ENCODE measurements around the gene AGAP1. TPM values are rescaled to one million over a fixed set of nuclear protein-coding genes. Genes with fewer than 3 reads are reported as not detected.

The AGAP1 gene
- total RNA-seq, 1 donor from 2014 or later = 46.3 TPM

DNA sequence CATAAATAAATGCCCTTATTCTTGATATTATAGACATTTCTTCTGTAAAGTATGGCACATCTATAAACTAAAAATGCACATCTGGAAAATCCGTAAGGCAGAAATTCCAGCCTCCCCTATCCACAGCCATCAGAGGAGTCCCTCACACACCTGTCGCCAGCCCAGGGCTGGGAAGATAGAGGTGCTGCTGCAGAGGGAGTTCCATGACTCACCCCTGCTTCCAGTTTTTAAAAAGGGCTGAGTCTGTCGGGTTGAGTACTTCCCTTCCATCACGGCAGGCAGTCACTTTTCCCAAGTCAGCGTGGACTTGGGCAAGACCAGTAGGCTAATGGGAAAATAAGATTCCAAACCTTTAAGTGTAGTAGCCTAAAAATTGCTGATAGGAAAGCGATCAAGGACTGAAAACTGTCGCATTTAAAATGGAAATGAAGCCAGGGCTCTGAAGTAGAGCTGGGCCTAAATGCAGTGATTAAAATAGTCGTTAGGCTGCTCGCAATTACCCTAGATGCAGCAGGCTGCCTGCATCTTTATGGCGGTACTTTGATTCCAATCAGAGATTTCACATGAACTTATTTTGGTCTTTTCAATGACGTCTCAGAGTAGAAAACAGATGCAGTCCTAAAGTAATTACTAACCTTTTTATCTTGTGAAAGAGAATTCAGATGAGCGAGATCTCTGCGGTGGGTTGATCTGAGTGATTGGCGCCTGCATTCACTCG is 280.5 kb downstream of the AGAP1 start:
- no peak overlapping the region for H3K27ac Mint-ChIP-seq

GRCh38 chr2:235776531-235776930 is 282.7 kb downstream of the AGAP1 start:
- Mint-ChIP-seq H3K9me3 (no peaks in the 10 kb centered on the region), H3K4me3 (no peak overlapping the region), H3K36me3 (peaks cover 6% of the 10 kb centered on the region), H3K4me1 (ENCODE audit: unreplicated experiment) (peaks cover 4% of the 10 kb centered on the region), H3K27me3 (no peaks in the 10 kb centered on the region), H3K27ac (no peak overlapping the region)
- TF ChIP-seq, protein P1, sequence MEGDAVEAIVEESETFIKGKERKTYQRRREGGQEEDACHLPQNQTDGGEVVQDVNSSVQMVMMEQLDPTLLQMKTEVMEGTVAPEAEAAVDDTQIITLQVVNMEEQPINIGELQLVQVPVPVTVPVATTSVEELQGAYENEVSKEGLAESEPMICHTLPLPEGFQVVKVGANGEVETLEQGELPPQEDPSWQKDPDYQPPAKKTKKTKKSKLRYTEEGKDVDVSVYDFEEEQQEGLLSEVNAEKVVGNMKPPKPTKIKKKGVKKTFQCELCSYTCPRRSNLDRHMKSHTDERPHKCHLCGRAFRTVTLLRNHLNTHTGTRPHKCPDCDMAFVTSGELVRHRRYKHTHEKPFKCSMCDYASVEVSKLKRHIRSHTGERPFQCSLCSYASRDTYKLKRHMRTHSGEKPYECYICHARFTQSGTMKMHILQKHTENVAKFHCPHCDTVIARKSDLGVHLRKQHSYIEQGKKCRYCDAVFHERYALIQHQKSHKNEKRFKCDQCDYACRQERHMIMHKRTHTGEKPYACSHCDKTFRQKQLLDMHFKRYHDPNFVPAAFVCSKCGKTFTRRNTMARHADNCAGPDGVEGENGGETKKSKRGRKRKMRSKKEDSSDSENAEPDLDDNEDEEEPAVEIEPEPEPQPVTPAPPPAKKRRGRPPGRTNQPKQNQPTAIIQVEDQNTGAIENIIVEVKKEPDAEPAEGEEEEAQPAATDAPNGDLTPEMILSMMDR (conservative IDR thresholded peaks at IDR 0.05) = no peak
- no peak for DNase-seq (ENCODE audit: extremely low spot score, unreplicated experiment)

More for the DNA sequence above, 280.5 kb downstream of the AGAP1 start:
- TF ChIP-seq, protein P1 (conservative IDR thresholded peaks at IDR 0.05) = no peak
- H3K36me3 Mint-ChIP-seq = peaks cover 8% of the 10 kb centered on the region
- DNase-seq (ENCODE audit: extremely low spot score, unreplicated experiment) = no peak
- no peaks in the 10 kb centered on the region for H3K27me3 Mint-ChIP-seq
- H3K9me3 Mint-ChIP-seq = no peaks in the 10 kb centered on the region
- H3K4me3 Mint-ChIP-seq = no peak overlapping the region
- H3K4me1 Mint-ChIP-seq (ENCODE audit: unreplicated experiment) = peaks cover 1% of the 10 kb centered on the region

DNA sequence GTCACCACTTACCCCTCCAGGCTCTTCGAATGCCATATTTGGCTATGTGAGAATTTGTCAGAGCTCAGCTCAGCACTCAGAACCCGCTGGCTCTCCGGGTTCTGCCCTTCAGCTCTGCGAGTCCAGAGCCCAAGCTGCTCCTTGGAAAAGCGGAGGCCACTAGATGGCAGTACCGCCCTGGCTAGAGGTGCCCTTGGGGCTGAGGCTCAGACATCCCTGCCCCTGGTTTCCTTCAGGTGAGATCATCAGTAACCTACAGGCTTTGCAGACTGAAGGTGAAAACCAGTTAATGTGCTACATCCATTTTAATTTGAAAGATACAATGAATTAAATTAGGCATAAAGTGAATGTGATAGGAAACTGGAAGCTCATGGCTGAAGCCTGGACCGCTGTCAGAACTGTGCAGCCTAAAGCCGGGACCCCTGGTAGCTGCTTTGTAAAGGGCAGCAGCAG is 285.6 kb downstream of the AGAP1 start:
- TF ChIP-seq, protein P1 (conservative IDR thresholded peaks at IDR 0.05) = peak; percentile 95
- peak; percentile 86 for DNase-seq (ENCODE audit: extremely low spot score, unreplicated experiment)
- Mint-ChIP-seq H3K27me3 (no peaks in the 10 kb centered on the region), H3K36me3 (peaks cover 15% of the 10 kb centered on the region), H3K4me3 (no peak overlapping the region), H3K4me1 (ENCODE audit: unreplicated experiment) (peaks cover 4% of the 10 kb centered on the region), H3K9me3 (no peaks in the 10 kb centered on the region), H3K27ac (no peak overlapping the region)

- H3K27ac Mint-ChIP-seq = no peak overlapping the region
- H3K36me3 Mint-ChIP-seq = peaks cover 15% of the 10 kb centered on the region
- TF ChIP-seq, protein P1 (conservative IDR thresholded peaks at IDR 0.05) = no peak
- no peak overlapping the region for H3K4me3 Mint-ChIP-seq
- no peak for DNase-seq (ENCODE audit: extremely low spot score, unreplicated experiment)
- H3K9me3 Mint-ChIP-seq = no peaks in the 10 kb centered on the region
- H3K27me3 Mint-ChIP-seq = no peaks in the 10 kb centered on the region
- H3K4me1 Mint-ChIP-seq (ENCODE audit: unreplicated experiment) = peaks cover 4% of the 10 kb centered on the region
Observed at GRCh38 chr2:235780401-235780800, 286.6 kb downstream of the AGAP1 start.

DNA sequence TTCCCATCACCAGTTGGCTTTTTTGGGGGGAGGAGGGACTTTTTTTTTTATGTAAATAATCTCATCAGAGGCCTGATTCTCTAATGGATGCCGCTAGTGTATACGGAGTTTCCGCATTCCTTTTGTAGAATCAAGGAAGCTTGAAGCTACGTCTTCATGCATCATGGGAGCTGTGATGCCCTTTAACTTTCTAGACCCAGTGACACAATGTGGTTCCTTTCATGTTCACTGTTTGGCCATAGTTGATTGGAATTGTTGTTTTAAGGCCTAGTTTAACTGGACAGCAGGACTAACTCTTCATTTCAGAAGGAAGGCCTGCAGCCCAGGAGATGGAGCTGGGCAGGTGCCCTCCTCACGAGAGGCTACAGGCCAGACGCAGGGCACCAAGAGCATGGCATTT is 287.9 kb downstream of the AGAP1 start:
- TF ChIP-seq, protein P1 (conservative IDR thresholded peaks at IDR 0.05) = no peak
- no peaks in the 10 kb centered on the region for H3K9me3 Mint-ChIP-seq
- H3K4me3 Mint-ChIP-seq = no peak overlapping the region
- peaks cover 15% of the 10 kb centered on the region for H3K36me3 Mint-ChIP-seq
- DNase-seq (ENCODE audit: extremely low spot score, unreplicated experiment) = no peak
- H3K4me1 Mint-ChIP-seq (ENCODE audit: unreplicated experiment) = peaks cover 4% of the 10 kb centered on the region
- no peak overlapping the region for H3K27ac Mint-ChIP-seq
- H3K27me3 Mint-ChIP-seq = no peaks in the 10 kb centered on the region

Data from type B pancreatic cell (in vitro differentiated cells).